GM21825 (cell line): Measurements from ENCODE around the gene GNAL.
"Not testable (repeated sequence)": the region's sequence is repeated elsewhere in the genome, so short reads cannot be mapped to it uniquely, and the experiment has no call there.

Source experiments
- ATAC-seq: cut with Tn5 transposase; IDR thresholded peaks from one replicate; pipeline ENCODE4 v1.9.1; 2021; ENCODE audit warnings: mild to moderate bottlenecking, moderate library complexity; ENCODE audit not compliant: unreplicated experiment

Gene GNAL

GRCh38 chr18:11901826-11902438 lies 212.9 kb downstream of the GNAL start:
- no peak for ATAC-seq

- no peak for ATAC-seq
These were observed 213.6 kb downstream of the GNAL start for GRCh38 chr18:11902522-11903292.

GRCh38 chr18:11905613-11906012 lies 216.5 kb downstream of the GNAL start:
- no peak for ATAC-seq

- ATAC-seq, result no peak
These were observed 217.1 kb downstream of the GNAL start for GRCh38 chr18:11906176-11906575.

GRCh38 chr18:11906926-11907874 lies 218.1 kb downstream of the GNAL start:
- no peak for ATAC-seq

- ATAC-seq, result peak; percentile 83
These were observed 219.4 kb downstream of the GNAL start, which contains the start of gene MPPE1 for GRCh38 chr18:11908182-11909060. Gene MPPE1 (minus strand): TSS chr18:11908317. CDS start chr18:11897264, 11,053 bp downstream.

- no peak for ATAC-seq
These were observed 220.0 kb downstream of the GNAL start for GRCh38 chr18:11909061-11909455.

GRCh38 chr18:11909591-11910026 lies 220.5 kb downstream of the GNAL start:
- no peak for ATAC-seq

GRCh38 chr18:11916880-11917279 lies 227.8 kb downstream of the GNAL start:
- not testable (repeated sequence) for ATAC-seq

- ATAC-seq, result not testable (repeated sequence)
These were observed 230.5 kb downstream of the GNAL start for GRCh38 chr18:11919522-11919921.

- no peak for ATAC-seq
These were observed 234.4 kb downstream of the GNAL start for GRCh38 chr18:11923450-11923849.

- ATAC-seq, result no peak
These were observed 236.9 kb downstream of the GNAL start for GRCh38 chr18:11925800-11926481.

GRCh38 chr18:11927497-11927896 lies 238.4 kb downstream of the GNAL start:
- ATAC-seq, result no peak

GRCh38 chr18:11932393-11932792 lies 243.3 kb downstream of the GNAL start:
- ATAC-seq, result no peak
